Measurements from ENCODE around the gene JMJD1C.

Gene JMJD1C

DNA sequence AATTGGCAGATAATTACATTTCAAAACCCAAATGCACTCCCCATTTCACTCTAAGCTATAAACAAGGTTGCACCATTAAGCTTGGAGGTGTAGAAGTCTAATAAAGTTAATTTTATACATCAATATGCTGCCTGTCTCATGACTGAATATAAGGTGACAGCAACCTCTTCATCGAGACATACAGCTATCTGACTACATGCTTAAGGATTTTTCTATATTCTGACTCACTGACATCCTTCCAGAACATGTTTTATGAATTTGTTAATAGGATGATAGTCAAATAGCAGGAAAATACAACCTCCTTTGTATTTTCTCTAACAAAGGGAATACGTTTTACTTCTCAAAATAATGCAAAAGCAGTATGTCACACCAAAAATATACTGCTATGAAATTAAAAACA, 256.1 kb downstream of the JMJD1C start:
- DNase-seq: no peak

DNA sequence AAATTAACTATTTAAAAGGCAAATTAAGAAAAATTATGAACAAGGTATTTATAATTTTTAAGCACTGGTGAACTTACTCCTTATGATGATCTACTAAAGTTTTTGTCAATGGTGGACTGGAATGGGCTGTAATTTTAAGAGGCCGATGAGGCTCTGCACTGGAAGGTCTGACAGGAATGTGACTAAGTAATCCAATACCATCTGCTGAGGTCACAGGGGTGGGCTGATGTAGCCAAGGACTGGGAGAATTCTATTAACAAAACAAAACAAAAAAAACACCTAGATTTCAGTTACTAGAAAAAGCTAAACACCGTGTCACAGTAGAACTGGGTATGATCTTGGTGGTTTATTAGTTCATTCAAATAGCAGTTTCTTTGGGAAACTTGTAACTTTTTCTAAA, 256.8 kb downstream of the JMJD1C start:
- DNase-seq: no peak

DNA sequence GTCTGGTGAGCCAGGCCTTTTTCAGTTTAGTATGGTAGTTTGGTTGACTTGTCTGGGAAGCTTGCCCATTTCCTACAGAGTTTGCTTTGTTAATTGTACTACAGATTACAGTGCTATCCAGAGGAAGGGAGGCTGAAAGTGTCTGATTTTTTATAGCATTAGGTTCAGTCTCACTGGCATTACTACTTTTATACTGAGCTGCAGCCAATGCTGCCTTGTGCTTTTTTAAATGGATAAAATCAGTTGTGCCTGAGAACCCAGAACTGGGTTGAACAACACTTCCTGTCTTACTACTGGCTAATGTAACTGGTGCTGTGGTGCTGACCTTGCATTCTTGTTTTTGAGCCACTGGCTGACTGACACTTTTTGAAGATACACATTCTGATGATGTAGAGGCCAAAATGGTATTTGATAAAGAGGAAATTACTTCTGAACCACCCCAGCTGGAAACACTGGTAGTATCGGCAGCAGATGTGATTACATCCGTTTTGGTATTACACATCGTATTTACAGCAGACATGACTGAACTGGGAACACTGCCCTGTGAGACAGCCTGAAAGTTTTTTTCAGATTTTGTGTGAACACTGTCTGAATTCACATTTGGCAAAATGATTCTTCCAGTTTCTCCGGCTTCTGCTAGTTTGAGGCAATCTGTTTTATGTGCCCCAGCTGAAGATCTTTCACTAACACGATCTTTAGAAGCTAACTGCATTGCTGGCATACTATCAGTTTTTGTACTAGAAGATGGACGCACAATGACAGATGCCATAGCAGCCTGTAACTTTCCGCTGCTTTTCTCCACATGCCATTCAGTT, 258.6 kb downstream of the JMJD1C start:
- peak; percentile 77 for DNase-seq

DNA sequence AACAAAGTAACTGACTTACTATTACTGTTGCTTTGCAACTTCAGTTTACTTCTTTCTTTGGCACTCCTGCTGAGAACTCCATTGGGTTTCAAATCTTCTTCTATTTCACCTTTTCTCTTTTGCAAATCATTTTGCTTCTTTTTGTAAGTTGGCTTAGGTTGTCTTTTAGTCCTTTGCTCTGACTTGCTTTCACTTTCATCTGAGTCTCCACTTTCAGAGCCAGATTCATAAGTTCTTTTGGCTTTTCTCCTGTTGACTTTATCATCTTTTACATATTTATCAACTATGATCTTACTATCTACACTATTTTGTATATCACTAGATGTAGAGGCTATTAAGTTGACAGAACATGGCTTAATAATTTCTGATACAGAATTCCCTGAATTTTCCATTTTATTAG, 259.2 kb downstream of the JMJD1C start:
- no peak for DNase-seq

DNA sequence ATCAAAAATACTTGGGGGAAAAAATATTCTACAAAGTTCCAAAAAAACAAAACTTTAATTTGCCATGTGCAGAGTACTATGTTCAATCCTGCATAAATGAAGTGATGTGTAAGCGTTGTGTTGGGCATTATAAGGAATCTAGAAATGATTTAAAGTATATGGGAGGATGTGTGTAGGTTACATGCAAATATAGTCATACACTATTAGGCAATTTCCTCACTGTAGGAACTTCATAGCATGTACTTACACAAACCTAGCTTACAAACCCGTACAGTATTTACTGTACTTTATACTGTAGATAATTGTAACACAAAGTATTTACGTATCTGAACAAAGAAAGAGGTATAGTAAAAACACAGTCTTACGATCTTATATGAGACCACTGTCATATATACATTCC, 260.4 kb downstream of the JMJD1C start:
- DNase-seq: no peak

DNA sequence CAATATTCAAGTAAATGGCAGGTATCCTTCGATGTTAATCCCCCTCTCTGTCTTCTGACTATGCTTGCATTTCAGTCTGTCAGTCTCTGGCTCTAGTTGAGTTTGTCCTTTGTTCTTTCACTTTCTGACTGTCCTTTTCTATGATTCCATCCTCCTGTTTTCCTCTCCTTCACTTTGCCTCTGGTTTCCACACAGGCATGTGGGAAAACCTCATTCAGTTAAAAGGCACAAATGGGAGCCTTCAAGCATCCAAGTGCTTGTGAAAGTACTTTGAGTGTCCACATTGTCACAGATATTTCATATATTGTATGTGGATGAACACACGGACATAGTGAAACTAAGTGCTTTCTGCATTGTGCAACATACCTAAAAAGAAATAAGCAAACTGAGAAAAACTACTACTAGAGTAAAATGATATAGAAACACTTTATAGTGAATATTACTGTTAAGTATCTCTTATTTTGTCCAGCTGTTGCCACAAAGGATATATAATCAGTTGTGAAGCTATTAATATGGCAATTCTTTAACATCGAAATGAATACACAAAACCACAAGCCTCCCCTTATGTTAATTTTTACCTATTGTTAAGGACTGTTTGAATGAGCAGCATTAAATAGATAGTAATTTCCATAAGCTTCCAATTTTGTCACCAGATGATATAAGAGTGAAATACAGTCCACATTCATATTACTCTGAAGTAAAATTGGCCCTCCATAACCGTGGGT, 260.9 kb downstream of the JMJD1C start:
- DNase-seq: no peak

DNA sequence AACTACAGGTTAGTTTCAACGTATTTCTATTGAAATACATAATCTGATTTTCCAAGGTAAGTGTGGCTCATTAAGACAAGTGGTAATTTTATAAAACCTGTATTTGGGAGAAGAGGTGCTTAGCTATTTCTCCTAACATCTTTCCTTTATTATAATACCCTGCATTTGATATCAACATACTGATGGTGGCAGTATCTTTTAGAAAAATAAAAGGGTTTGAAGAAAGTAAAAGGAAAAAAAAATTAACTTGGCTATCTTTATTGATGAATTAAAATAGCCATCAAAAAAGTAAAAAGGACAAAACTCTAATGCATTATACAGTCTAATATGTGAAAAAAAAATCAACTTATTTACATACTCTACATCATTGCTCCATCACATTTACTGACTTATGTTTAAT, 264.7 kb downstream of the JMJD1C start:
- DNase-seq: no peak

DNA sequence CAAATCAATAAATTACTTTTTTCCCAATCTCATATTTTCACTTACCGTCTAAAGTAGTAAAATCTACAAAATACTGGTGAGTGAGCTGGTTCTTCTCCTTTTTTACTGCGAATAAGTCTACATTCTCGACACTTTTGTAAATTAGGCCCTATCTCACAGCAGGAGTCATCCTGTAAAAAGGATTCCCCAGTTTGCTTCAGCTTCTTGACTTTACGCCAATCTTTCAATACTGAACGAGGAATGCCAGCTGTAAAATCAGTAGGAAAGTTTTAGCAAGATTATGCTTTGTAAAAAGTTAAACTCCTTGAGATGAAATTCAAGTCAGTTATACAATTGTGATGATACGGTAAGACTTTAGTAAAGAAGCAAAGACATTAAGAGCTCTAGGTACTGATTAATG, 265.3 kb downstream of the JMJD1C start:
- DNase-seq: no peak

DNA sequence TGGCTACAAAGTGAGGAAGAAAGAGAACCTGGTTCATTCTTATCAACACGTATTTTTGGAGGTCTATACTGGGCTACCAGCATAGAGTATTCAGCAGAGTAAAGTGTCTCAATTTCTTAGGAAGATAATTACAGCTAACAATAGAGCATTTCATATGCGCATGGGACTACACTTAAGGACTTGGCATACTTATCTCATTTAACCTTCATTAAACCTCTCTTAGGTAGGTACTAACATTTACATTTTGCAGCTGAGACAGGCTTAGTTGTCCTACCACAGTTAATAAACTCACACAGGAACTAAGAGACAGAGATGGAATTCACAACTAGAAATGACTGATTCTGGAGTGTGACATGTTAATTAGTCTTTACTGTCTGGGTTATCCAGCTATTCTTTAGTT, 266.1 kb downstream of the JMJD1C start:
- DNase-seq: no peak

DNA sequence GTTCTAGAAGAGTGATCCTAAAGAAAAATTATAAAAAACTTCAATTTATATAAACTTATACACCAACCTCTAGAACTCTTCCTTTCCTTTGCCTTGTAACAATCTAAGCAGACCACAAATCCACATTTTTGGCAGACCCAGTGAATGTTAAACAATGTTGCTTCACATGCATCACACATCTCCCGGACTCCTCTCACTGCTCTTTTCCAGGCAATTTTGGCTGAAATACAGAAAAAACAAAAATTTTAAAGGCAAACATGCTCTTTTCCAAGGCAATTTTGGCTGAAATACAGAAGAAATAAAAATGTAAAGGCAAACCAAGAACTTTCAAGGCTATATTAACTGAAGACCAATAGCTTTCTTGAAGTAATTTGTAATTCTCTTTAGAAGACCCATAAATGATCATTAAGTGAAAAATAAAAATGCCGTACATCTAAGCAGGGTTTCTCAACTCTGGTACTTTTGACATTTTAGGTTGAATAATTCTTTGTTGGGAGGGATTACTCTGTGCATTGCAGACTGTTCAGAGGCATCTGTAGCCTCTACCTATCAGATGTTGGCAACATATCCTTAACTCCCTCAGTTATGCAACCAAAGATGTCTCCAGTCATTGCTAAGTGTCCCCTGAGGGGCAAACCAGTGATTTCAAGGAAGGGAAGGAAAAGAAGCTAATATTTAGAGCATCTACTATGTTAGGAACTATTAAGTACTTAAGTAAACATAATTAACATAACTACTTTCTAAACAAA, 268.3 kb downstream of the JMJD1C start:
- no peak for DNase-seq

DNA sequence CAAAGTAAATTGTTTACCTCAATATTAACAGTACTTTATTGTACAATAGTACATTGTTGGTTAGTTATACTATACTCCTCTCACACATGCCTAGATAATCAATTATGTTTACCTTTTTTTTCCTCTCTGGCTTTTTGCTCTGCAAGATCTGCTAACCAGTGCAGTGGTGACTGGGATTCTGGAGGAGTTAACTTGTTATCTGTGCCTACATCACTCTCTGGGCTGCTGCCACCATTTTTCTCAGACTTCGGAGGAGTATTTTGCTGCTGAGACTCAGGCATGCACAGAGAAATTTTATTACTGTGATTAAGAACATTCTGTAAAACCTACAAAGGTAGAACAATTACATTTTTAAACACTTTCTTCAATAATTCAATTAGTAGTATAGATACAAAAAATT, 273.0 kb downstream of the JMJD1C start:
- DNase-seq: no peak

DNA sequence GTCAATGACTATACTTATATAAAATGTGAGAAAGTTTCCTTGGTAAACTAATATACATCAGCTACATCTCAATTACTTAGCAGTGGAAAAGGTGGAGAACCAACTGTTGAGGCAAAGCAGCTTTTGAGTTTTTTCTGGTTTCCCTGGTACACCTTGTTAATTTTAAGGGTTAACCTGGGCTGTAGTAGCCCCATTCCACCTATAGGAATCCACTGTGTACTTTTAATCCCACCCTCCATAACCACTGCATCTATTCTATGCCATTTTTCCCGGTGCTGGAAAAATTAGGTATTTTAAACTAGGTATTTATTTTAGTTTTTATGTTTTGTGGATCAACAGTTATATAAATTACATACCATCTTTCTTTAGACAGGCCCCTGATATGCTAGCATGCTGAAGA, 290.2 kb downstream of the JMJD1C start:
- DNase-seq: no peak

DNA sequence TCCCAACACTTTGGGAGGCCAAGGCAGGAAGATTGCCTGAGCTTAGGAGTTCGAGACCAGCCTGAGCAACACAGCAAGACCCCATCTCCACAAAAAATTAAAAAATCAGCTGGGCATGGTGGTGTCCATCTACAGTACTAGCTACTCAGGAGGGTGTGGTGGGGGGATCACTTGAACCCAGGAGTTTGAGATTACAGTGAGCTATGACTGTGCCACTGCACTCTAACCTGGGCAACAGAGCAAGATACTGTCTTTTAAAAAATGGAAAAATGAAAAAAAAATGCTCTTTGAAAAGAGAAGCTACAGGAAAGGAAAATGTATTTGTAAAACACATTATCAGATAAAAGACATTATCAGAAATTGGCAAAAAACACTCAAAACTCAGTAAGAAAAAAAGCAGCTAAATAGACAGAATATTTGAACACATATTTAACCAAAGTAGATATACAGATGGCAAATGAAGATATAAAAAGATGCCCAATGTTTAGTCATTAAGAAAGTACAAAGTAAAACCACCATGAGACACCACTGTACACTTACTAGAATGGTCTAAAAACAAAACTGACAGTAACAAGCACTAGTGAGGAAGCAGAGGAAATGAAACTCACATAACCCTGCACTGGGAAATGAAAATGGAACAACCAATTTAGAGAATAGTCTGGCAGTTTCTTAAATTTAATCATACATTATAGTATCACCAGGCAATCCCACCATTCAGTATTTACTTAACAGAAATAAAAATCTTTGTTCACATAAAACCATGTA, 292.1 kb downstream of the JMJD1C start:
- DNase-seq: no peak

DNA sequence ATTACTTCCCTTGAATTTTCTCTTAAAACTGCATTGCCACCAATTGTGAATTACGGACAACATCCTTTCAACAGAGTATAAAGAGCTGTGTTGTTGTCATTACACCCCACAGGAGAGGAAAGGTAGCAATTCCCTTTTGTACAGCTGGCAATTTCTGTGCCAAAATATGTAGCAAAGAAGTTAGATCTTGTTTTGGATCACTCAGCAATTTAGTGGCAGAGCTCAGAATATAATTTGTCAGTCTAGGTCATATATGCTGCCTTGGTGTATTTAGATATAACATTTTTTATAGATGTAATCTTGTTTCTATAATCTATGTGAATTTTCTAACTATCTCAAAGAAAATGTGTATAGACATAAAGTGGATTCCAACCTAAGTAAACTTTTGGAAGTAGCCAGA, 293.9 kb downstream of the JMJD1C start:
- DNase-seq: no peak

DNA sequence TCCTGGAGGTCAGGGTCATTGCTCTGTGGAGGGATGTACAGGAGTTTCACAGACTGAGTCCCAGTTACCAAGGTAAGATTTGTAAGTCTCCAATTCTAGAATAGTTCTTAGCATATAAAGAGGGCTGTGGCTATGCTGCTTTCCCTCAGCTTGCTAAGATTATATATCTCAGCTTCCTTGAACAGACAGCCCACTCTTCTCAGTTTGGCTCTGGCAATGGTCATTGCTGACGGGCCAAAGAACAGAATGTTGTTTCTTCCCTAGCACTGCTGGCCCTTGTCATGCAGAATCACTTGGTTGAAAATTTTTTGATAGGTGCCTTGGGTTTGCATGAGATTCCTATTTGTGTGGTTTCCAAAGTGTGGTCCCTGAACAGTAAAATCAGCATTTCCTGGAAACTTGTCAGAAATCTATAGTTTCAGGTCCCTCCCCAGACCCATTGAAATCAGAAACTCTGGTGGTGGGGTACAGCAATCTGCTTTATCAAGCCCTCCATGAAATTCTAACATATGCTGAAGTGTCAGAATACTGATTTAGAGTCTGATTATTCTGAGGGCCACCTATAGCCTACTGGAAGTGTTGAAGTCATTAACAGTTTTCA, 294.4 kb downstream of the JMJD1C start:
- no peak for DNase-seq

DNA sequence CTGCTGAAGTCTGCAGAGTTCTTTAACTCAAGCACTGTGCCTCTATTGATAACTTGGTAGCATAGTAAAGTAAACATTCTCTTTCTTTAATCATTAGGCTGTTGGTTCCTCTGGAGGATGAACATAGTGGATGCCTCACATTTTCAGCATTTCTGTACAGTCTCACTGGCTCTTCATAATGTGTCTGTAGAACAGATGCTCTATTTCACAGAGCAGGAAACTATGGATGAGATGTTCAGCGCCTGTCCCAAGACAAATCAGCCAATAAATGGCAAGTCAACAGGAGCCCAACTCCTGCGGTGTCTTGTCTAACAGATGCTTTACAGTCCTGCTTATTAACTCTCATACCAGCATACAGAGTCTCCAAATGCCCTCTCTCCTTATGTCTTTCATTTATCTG, 296.2 kb downstream of the JMJD1C start:
- no peak for DNase-seq

DNA sequence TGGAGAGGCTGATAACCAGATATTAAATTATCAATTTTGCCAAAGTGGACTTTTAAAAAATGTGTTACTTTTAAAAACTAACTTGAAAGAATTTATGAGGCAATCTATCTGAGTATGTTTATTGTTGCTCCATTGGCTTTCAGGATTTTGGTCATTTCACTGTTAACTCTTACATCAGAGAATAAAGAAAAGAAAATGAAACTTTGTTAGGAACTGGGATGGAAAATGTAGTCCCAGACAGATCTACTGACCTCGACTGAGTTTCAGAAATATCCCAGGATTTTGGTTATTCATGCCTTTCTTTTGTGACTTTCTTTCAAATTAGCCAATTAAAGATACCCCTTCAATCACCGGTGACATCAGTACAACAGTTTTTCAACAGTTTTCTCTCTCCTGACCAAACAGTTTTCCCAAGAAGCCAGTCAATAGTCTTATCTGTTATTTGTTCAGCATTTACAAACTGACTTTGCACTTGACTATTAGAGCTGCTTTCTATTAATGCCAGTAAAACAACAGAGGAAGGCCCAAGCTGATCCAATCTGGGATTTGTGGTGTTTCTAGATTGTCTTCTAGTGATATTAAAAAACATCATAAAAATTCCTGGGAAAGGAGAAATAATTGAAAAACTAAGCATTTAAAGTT, 296.8 kb downstream of the JMJD1C start:
- no peak for DNase-seq

DNA sequence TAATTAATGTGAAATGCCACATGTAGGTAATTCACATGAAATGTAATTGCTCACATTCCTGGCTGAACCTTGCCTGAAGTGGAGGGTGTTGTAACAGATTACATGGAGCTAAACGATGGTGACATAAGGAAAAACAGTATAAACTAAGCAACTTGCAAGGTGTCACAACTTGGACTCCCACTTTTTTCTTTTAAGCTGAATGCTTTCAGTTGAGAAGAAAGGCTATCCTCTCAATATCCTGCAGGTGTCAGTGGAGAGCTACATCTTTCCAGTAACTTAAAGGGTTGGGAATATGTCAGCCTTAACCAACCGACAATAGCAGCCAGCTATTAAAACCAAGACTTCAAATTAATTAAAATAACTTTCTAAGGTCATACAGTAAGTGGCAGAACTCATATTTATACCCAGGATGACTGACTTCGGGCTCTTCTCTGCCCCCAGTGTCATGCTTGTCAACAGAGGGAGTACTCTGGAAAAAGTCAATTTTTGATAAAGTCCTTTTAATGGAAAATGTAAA, 299.0 kb downstream of the JMJD1C start:
- peak; percentile 55 for DNase-seq

DNA sequence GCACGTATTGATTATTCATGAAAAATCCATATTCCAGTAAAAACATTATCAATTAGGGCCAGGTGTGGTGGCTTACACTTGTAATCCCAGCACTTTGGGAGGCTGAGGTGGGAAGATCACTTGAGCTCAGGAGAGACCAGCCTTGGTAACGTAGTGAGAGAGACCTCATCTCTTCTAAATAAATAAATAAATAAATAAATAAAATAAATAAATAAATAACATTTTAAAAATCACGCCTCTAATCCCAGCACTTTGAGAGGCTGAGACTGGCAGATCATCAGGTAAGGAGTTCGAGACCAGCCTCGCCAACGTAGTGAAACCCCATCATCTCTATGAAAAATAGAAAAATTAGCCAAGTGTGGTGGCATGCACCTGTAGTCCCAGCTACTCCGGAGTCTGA, 300.5 kb downstream of the JMJD1C start:
- DNase-seq: no peak

DNA sequence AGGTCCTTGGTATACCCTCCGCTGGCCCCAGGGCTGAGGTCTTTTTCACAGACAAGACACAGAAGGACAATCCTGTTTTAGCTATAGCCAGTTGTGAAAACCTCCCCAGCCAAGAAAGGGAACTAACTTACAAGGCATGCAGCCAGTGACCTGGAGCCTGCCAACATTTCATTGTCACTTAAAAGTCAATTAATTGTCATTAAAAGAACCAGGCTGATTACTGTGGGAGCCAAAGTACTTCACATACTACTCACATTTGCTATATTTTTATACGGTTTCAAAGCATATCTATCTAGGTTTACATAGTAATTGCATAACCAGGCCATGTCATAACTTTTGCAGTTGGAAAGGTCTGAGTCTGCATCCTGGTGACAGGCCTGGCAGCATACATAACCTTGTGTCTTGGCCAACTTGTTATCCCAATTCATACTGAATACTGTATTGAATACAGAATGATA, 301.6 kb downstream of the JMJD1C start:
- DNase-seq: no peak

DNA sequence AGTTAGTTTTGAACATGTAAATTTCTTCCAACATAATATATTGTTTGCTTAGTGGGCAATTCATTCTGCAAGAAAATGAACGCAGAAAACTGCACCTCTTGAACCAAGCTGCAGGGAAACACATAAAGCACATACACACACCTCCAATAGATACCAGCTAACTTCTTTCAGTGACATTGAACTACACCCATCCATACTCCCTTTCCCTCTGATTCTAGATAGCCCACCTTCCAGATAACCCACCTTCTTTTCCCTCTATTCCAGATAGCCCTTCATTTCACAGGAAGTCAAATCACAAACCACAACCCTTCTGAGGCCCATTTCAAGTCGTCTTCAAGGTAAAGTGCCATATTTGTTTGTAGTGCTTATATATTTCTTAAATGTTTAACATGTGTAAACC, 304.2 kb downstream of the JMJD1C start:
- DNase-seq: no peak
